PC-3 (cell line): Measurements from ENCODE around the gene CHID1. TPM values are rescaled to one million over a fixed set of nuclear protein-coding genes. Genes with fewer than 3 reads are reported as not detected.
A peak's percentile ranks its signal among the peaks of the same experiment; 100 is the strongest.

ENCODE experiments used
- ATAC-seq: fragments of 200-7000 bp; cut with Tn5 transposase; 2 replicates; pipeline ENCODE4 v1.9.1; 2020; ENCODE audit warnings: mild to moderate bottlenecking, moderate library complexity
- BruUV-seq: library from RNA; stranded (reverse); fragments of 400-500 nt; replicated peaks from 2 replicates; lab custom pipeline; 2021; lab: Mats Ljungman, UMichigan
- CTCF ChIA-PET: fragments of 300-600 bp; sonication (Branson Sonifier 250); formaldehyde crosslinking; loops from one replicate; lab custom pipeline; 2022; ENCODE audit warnings: antibody characterized with exemption; lab: Charles Lee
- POLR2A ChIA-PET: fragments of 300-600 bp; sonication (Branson Sonifier 250); formaldehyde crosslinking; loops from one replicate; lab custom pipeline; 2022; ENCODE audit warnings: antibody characterized with exemption; ENCODE audit not compliant: unreplicated experiment; lab: Charles Lee
- DNase-seq: peaks from one replicate; pipeline ENCODE4 v3.0.0-alpha.2; 2015
- H2AFZ ChIP-seq: fragments of 300-600 bp; sonication (generic); 2 replicates; pipeline ENCODE4 v1.6.0; 2016; ENCODE audit warnings: antibody characterized with exemption, low read length
- H3F3A ChIP-seq: fragments of 300-600 bp; sonication (generic); one replicate; pipeline ENCODE4 v1.6.0; 2017; ENCODE audit warnings: antibody characterized with exemption, low read length, control low read depth, mild to moderate bottlenecking; ENCODE audit not compliant: unreplicated experiment
- H3K27ac ChIP-seq: fragments of 300-600 bp; sonication (generic); 2 replicates; pipeline ENCODE4 v1.5.1; 2016; ENCODE audit warnings: mild to moderate bottlenecking, low read length
- H3K27me3 ChIP-seq: fragments of 300-600 bp; sonication (generic); 2 replicates; pipeline ENCODE4 v1.6.1; 2016; ENCODE audit warnings: low read length, mixed read lengths
- H3K36me3 ChIP-seq: fragments of 300-600 bp; sonication (generic); 2 replicates; pipeline ENCODE4 v1.6.1; 2016; ENCODE audit warnings: low read depth, mixed run types, low read length, mixed read lengths
- H3K4me1 ChIP-seq: fragments of 300-600 bp; sonication (generic); 2 replicates; pipeline ENCODE4 v1.5.1; 2016; ENCODE audit warnings: low read length; ENCODE audit not compliant: insufficient read depth
- H3K4me2 ChIP-seq: fragments of 300-600 bp; sonication (generic); 2 replicates; pipeline ENCODE4 v1.6.0; 2016; ENCODE audit warnings: low read length
- H3K4me3 ChIP-seq: fragments of 300-600 bp; sonication (generic); 2 replicates; pipeline ENCODE4 v1.5.1; 2016; ENCODE audit warnings: mild to moderate bottlenecking, low read length, mixed read lengths
- H3K79me2 ChIP-seq: fragments of 300-600 bp; sonication (generic); 2 replicates; pipeline ENCODE4 v1.6.1; 2017; ENCODE audit warnings: low read length, mixed read lengths
- H3K9ac ChIP-seq: fragments of 300-600 bp; sonication (generic); 2 replicates; pipeline ENCODE4 v1.6.0; 2016; ENCODE audit warnings: mild to moderate bottlenecking, low read length
- H3K9me2 ChIP-seq: fragments of 300-600 bp; sonication (generic); replicated peaks from 2 replicates; pipeline ENCODE4 v1.6.1; 2016; ENCODE audit warnings: mixed run types, low read length, mixed read lengths
- H3K9me3 ChIP-seq: fragments of 300-600 bp; sonication (generic); 2 replicates; pipeline ENCODE4 v1.6.1; 2016; ENCODE audit warnings: low read length, mixed read lengths
- H4K20me1 ChIP-seq: fragments of 300-600 bp; sonication (generic); 2 replicates; pipeline ENCODE4 v1.6.1; 2016; ENCODE audit warnings: low read length, mixed read lengths
- EZH2 ChIP-seq: fragments of 300-600 bp; sonication (generic); IDR thresholded peaks from one replicate; pipeline ENCODE4 v1.6.1; 2017; ENCODE audit warnings: antibody characterized with exemption, mild to moderate bottlenecking, low read length; ENCODE audit not compliant: unreplicated experiment
- EZH2phosphoT487 ChIP-seq: fragments of 300-600 bp; sonication (generic); IDR thresholded peaks from 2 replicates; pipeline ENCODE4 v1.6.1; 2018; ENCODE audit warnings: mild to moderate bottlenecking, antibody characterized with exemption, low read length, borderline replicate concordance
- intact Hi-C: fragments of 100-400 bp; cut with micrococcal nuclease; formaldehyde crosslinking; loops from 2 replicates; pipeline ENCODE4 v1.9.0; 2023
- total RNA-seq: library from RNA; depleted of rRNA; stranded (reverse); fragments of >200 nt; gene quantifications from 2 replicates; pipeline ENCODE4 v1.2.3, GENCODE V29; 2014
- TF ChIP-seq, protein P1 (sequence below): fragments of 300-600 bp; sonication (generic); conservative IDR thresholded peaks from 2 replicates; pipeline ENCODE4 v1.5.1; 2017; ENCODE audit warnings: antibody characterized with exemption, low read depth, mild to moderate bottlenecking, low read length

Gene CHID1
- total RNA-seq, 1 experiment from 2014 or later = 70.2 TPM

- TF ChIP-seq, protein P1, sequence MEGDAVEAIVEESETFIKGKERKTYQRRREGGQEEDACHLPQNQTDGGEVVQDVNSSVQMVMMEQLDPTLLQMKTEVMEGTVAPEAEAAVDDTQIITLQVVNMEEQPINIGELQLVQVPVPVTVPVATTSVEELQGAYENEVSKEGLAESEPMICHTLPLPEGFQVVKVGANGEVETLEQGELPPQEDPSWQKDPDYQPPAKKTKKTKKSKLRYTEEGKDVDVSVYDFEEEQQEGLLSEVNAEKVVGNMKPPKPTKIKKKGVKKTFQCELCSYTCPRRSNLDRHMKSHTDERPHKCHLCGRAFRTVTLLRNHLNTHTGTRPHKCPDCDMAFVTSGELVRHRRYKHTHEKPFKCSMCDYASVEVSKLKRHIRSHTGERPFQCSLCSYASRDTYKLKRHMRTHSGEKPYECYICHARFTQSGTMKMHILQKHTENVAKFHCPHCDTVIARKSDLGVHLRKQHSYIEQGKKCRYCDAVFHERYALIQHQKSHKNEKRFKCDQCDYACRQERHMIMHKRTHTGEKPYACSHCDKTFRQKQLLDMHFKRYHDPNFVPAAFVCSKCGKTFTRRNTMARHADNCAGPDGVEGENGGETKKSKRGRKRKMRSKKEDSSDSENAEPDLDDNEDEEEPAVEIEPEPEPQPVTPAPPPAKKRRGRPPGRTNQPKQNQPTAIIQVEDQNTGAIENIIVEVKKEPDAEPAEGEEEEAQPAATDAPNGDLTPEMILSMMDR = no peak
- TF ChIP-seq EZH2 = no peak
- no peak for TF ChIP-seq EZH2phosphoT487
- BruUV-seq = no TSS peak
- peaks cover 5% of the 10 kb centered on the region for H4K20me1 ChIP-seq
- intact Hi-C loops = no loop called here
- peaks cover 56% of the 10 kb centered on the region for H3K79me2 ChIP-seq
- H3K9me2 ChIP-seq = no peaks in the 10 kb centered on the region
- H3K36me3 ChIP-seq = peaks cover 22% of the 10 kb centered on the region
- ATAC-seq = peak; percentile 4
- ChIA-PET POLR2A (interaction anchor here (0.6 to 2.1 kb wide), 5 partner anchors 10 to 45 kb away, joined by 3 to 16 read pairs (median 9); partner anchors contain the start of genes PNPLA2 and TSPAN4), CTCF (interaction anchor here (1.3 kb wide), 1 partner anchor 14 kb away, joined by 18 read pairs; the partner anchor contains the start of gene PNPLA2)
- H3K4me3 ChIP-seq = peak overlapping the region; percentile 73
- no peaks in the 10 kb centered on the region for H3F3A ChIP-seq
- peak overlapping the region; percentile 91 for H3K27ac ChIP-seq
- H2AFZ ChIP-seq = no peak overlapping the region
- peak overlapping the region; percentile 99 for H3K4me2 ChIP-seq
- no peaks in the 10 kb centered on the region for H3K9me3 ChIP-seq
- peak overlapping the region; percentile 94 for H3K9ac ChIP-seq
- H3K4me1 ChIP-seq = peaks cover 24% of the 10 kb centered on the region
- H3K27me3 ChIP-seq = no peaks in the 10 kb centered on the region
- DNase-seq = no peak
Observed at GRCh38 chr11:833114-833791, 77.4 kb downstream of the CHID1 start.

GRCh38 chr11:832529-833113 lies 78.0 kb downstream of the CHID1 start, which contains the start of gene CD151:
CD151 (plus strand) TSS chr11:832952; CDS start chr11:836070, 3,118 bp downstream.
- Histone ChIP-seq H3K9ac (peak within 1 kb of the TSS; percentile 94), H3K9me3 (no peaks in the 10 kb centered on the region), H3K27ac (peak within 1 kb of the TSS; percentile 91), H3K4me3 (peak within 1 kb of the TSS; percentile 83), H3K27me3 (no peaks in the 10 kb centered on the region), H4K20me1 (peaks cover 5% of the 10 kb centered on the region), H3K36me3 (peaks cover 16% of the 10 kb centered on the region; the same call in 1 of the 2 replicates), H2AFZ (no peak within 1 kb of the TSS), H3K4me1 (peaks cover 28% of the 10 kb centered on the region), H3K4me2 (peak within 1 kb of the TSS; percentile 99), H3K9me2 (no peaks in the 10 kb centered on the region), H3F3A (no peaks in the 10 kb centered on the region), H3K79me2 (peaks cover 51% of the 10 kb centered on the region)
- POLR2A ChIA-PET = interaction anchor here (0.6 to 2.0 kb wide), 3 partner anchors 13 to 44 kb away, joined by 3 to 16 read pairs (median 9); partner anchors contain the start of gene PNPLA2
- CTCF ChIA-PET = interaction anchor here (1.3 kb wide), 1 partner anchor 13 kb away, joined by 18 read pairs; the partner anchor contains the start of gene PNPLA2
- no TSS peak for BruUV-seq
- TF ChIP-seq EZH2 (no peak), EZH2phosphoT487 (no peak)
- TF ChIP-seq, protein P1 = no peak
- DNase-seq (peak; percentile 60), ATAC-seq (peak; percentile 14)
- intact Hi-C loops = no loop called here
